Measurements from ENCODE around the gene CLDND2. TPM values are rescaled to one million over a fixed set of nuclear protein-coding genes. Genes with fewer than 3 reads are reported as not detected.

CLDND2 gene
- total RNA-seq, 1 experiment from 2014 or later, result not detected

DNA sequence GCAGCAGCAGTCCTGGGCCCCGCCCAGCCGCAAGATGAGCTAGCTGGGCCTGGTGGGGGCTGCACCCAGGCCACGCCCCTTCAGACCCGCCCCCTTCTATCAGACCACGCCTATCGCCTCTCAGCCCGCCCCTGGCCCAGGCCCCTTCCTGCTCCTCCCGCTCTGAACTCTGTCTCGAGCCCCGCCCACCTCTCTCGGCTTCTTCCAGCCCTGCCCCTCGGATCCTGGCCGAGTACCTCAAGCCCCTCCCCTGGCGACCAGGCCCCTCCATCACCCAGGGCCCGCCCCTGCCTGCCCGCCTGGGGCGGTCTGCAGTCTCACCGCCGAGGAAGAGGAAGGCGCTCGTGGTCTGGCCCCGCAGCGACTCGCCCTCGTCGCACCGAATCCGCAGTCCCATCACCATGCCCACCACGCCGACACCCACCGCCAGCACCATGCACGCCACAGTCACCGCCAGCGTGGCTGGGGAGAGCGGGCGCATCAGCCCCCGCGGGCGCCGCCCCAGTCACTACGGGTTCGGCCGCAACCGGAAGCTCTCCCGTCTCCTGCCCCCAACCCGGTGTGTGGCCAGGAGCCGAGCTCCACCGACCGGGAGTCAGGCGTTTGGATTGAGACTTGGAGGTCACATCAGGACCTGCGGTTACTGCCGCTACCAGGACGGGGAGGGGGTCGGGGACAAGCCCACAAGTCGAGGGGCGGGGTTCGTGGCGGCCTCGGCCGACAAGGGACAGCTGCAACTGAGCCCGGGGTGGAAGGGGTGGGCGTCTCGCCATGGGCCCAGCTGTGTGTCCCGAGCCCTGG lies 1.0 kb downstream of the CLDND2 start:
- no peak overlapping the region for H4K91ac ChIP-seq (ENCODE audit: insufficient read length, low read depth, low read length)
- peak; percentile 99 for DNase-seq
- no CpG with 5 or more reads among the region's 64 CpGs for WGBS (ENCODE audit: extremely low coverage, insufficient read length, low lambda C conversion rate)
- Mint-ChIP-seq H3K36me3 (ENCODE audit: insufficient read depth in 1 of 3, low read depth in 3 of 3) (no peaks in the 10 kb centered on the region; a peak in 1 of 7 replicates), H3K27ac (peak overlapping the region; percentile 44 to 98 (median 84); a peak in 4 of 7 replicates), H3K27me3 (ENCODE audit: low read depth) (peaks cover 10% of the 10 kb centered on the region), H3K9me3 (no peaks in the 10 kb centered on the region), H3K4me3 (peak overlapping the region; percentile 95 to 100), H3K4me1 (peaks cover 34 to 36% of the 10 kb centered on the region in 2 experiments)
- H3K4me1 ChIP-seq (ENCODE audit: insufficient read depth, low read length), result no peaks in the 10 kb centered on the region
- H3K14ac ChIP-seq (ENCODE audit: insufficient read depth, low read length), result peak overlapping the region; percentile 90
- H3K79me1 ChIP-seq (ENCODE audit: insufficient read depth, low read depth, low read length, poor library complexity, severe bottlenecking), result no peaks in the 10 kb centered on the region
- H2BK12ac ChIP-seq (ENCODE audit: insufficient read length, low read depth, low read length), result no peak overlapping the region
- no peak overlapping the region for H2BK20ac ChIP-seq (ENCODE audit: low read depth, low read length, poor library complexity, severe bottlenecking)
- peaks cover 21% of the 10 kb centered on the region for H3K23me2 ChIP-seq (ENCODE audit: insufficient read length, low read depth, low read length, poor library complexity, severe bottlenecking)
- H3K18ac ChIP-seq (ENCODE audit: insufficient read length, low read depth, low read length), result peak overlapping the region; percentile 97
- H4K5ac ChIP-seq (ENCODE audit: insufficient read length, low read depth, low read length), result no peak overlapping the region
- no peaks in the 10 kb centered on the region for H4K20me1 ChIP-seq (ENCODE audit: control insufficient read depth, insufficient read depth, insufficient read length)
- no peak overlapping the region for H3K4ac ChIP-seq (ENCODE audit: low read depth, low read length)
- H4K8ac ChIP-seq (replicated peaks; ENCODE audit: insufficient read length, low read depth, low read length), result no peak overlapping the region
- no peak overlapping the region for H2BK5ac ChIP-seq (ENCODE audit: insufficient read length, low read length)
- no peak overlapping the region for H2AK5ac ChIP-seq (ENCODE audit: insufficient read length, low read length)
- no peaks in the 10 kb centered on the region for H3K79me2 ChIP-seq (ENCODE audit: insufficient read depth, low read length)
- H3K56ac ChIP-seq (ENCODE audit: insufficient read length, low read depth, low read length), result no peak overlapping the region
- no peak overlapping the region; the same call in 1 of the 2 replicates for H2BK15ac ChIP-seq (ENCODE audit: low read depth, low read length)
- no peak overlapping the region for H3T11ph ChIP-seq (ENCODE audit: low read length)
- no peaks in the 10 kb centered on the region for H3K27me3 ChIP-seq (ENCODE audit: insufficient read depth, low read length)
- TF ChIP-seq, protein P1, sequence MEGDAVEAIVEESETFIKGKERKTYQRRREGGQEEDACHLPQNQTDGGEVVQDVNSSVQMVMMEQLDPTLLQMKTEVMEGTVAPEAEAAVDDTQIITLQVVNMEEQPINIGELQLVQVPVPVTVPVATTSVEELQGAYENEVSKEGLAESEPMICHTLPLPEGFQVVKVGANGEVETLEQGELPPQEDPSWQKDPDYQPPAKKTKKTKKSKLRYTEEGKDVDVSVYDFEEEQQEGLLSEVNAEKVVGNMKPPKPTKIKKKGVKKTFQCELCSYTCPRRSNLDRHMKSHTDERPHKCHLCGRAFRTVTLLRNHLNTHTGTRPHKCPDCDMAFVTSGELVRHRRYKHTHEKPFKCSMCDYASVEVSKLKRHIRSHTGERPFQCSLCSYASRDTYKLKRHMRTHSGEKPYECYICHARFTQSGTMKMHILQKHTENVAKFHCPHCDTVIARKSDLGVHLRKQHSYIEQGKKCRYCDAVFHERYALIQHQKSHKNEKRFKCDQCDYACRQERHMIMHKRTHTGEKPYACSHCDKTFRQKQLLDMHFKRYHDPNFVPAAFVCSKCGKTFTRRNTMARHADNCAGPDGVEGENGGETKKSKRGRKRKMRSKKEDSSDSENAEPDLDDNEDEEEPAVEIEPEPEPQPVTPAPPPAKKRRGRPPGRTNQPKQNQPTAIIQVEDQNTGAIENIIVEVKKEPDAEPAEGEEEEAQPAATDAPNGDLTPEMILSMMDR (conservative IDR thresholded peaks at IDR 0.05), result no peak
- H2BK120ac ChIP-seq (ENCODE audit: low read depth, low read length, poor library complexity, severe bottlenecking), result no peak overlapping the region
- H3K27ac ChIP-seq (ENCODE audit: insufficient read length, low read depth, low read length), result no peak overlapping the region
- H2AFZ ChIP-seq (ENCODE audit: low read length), result no peak overlapping the region
- H3K9me3 ChIP-seq (ENCODE audit: control insufficient read depth, low read depth, low read length), result no peaks in the 10 kb centered on the region
- H3K9ac ChIP-seq (ENCODE audit: extremely low read depth, insufficient read length, low read length), result peak overlapping the region; percentile 71
- H3K23ac ChIP-seq (ENCODE audit: insufficient read length, low read depth, low read length), result no peak overlapping the region
- H3K4me2 ChIP-seq (ENCODE audit: insufficient read depth, insufficient read length, low read length), result peak overlapping the region; percentile 69

Data from H9 (cell line).